ENCODE results near the gene DNAJC1. TPM values are rescaled to one million over a fixed set of nuclear protein-coding genes. Genes with fewer than 3 reads are reported as not detected.

The DNAJC1 gene
- polyA plus RNA-seq, 1 donor from 2014 or later = 15.9 TPM

DNA sequence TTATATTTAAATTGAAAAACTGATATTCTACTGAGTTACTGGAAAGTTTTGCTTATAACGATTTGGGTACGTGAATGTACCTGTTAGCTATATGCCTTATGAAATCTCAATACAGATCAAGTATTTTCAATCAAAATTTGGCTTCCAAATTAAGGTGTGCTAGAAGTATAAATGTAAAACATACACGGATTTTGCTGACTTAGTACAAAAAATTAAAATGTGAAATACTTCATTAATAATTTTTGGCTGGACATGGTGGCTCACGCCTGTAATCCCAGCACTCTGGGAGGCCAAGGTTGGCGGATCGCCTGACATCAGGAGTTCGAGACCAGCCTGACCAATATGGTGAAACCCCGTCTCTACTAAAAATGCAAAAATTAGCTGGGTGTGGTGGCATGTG, 11.7 kb downstream of the DNAJC1 start:
- no peaks in the 10 kb centered on the region for H3K36me3 ChIP-seq (ENCODE audit: insufficient read depth, low read length)
- H2AFZ ChIP-seq (ENCODE audit: low read depth, low read length) = no peak overlapping the region
- TF ChIP-seq RAD21 (conservative IDR thresholded peaks at IDR 0.05) (no peak), TAF1 (IDR thresholded peaks at IDR 0.05; ENCODE audit: low read depth) (no peak), POLR2AphosphoS5 (IDR thresholded peaks at IDR 0.05) (no peak), EP300 (conservative IDR thresholded peaks at IDR 0.05; ENCODE audit: poor library complexity, severe bottlenecking) (no peak), SMC3 (conservative IDR thresholded peaks at IDR 0.05; ENCODE audit: poor library complexity) (no peak), MXI1 (conservative IDR thresholded peaks at IDR 0.05; ENCODE audit: poor library complexity, severe bottlenecking) (no peak), EZH2 (IDR thresholded peaks at IDR 0.05; ENCODE audit: borderline replicate concordance, insufficient read depth, low read length, poor library complexity, severe bottlenecking) (no peak)
- TF ChIP-seq, protein P1, sequence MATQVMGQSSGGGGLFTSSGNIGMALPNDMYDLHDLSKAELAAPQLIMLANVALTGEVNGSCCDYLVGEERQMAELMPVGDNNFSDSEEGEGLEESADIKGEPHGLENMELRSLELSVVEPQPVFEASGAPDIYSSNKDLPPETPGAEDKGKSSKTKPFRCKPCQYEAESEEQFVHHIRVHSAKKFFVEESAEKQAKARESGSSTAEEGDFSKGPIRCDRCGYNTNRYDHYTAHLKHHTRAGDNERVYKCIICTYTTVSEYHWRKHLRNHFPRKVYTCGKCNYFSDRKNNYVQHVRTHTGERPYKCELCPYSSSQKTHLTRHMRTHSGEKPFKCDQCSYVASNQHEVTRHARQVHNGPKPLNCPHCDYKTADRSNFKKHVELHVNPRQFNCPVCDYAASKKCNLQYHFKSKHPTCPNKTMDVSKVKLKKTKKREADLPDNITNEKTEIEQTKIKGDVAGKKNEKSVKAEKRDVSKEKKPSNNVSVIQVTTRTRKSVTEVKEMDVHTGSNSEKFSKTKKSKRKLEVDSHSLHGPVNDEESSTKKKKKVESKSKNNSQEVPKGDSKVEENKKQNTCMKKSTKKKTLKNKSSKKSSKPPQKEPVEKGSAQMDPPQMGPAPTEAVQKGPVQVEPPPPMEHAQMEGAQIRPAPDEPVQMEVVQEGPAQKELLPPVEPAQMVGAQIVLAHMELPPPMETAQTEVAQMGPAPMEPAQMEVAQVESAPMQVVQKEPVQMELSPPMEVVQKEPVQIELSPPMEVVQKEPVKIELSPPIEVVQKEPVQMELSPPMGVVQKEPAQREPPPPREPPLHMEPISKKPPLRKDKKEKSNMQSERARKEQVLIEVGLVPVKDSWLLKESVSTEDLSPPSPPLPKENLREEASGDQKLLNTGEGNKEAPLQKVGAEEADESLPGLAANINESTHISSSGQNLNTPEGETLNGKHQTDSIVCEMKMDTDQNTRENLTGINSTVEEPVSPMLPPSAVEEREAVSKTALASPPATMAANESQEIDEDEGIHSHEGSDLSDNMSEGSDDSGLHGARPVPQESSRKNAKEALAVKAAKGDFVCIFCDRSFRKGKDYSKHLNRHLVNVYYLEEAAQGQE (IDR thresholded peaks at IDR 0.05; ENCODE audit: borderline replicate concordance) = no peak
- TF ChIP-seq, protein P2, sequence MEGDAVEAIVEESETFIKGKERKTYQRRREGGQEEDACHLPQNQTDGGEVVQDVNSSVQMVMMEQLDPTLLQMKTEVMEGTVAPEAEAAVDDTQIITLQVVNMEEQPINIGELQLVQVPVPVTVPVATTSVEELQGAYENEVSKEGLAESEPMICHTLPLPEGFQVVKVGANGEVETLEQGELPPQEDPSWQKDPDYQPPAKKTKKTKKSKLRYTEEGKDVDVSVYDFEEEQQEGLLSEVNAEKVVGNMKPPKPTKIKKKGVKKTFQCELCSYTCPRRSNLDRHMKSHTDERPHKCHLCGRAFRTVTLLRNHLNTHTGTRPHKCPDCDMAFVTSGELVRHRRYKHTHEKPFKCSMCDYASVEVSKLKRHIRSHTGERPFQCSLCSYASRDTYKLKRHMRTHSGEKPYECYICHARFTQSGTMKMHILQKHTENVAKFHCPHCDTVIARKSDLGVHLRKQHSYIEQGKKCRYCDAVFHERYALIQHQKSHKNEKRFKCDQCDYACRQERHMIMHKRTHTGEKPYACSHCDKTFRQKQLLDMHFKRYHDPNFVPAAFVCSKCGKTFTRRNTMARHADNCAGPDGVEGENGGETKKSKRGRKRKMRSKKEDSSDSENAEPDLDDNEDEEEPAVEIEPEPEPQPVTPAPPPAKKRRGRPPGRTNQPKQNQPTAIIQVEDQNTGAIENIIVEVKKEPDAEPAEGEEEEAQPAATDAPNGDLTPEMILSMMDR (IDR thresholded peaks at IDR 0.05; ENCODE audit: poor library complexity, severe bottlenecking) = no peak
- no peaks in the 10 kb centered on the region for H3K9me2 ChIP-seq (ENCODE audit: insufficient read depth, low read length)
- no peaks in the 10 kb centered on the region for H3K9me3 ChIP-seq (ENCODE audit: low read length)
- H3K79me2 ChIP-seq (replicated peaks; ENCODE audit: insufficient read depth, low read length) = peaks cover 13% of the 10 kb centered on the region
- H3K27ac ChIP-seq (ENCODE audit: low read length) = no peak overlapping the region
- H3K4me2 ChIP-seq (ENCODE audit: low read length) = no peak overlapping the region
- H3K4me3 ChIP-seq (ENCODE audit: low read length) = no peak overlapping the region
- H3K9ac ChIP-seq (ENCODE audit: low read length) = no peak overlapping the region
- H3F3A ChIP-seq (ENCODE audit: insufficient read depth, low read length, poor library complexity, severe bottlenecking) = no peaks in the 10 kb centered on the region
- no peaks in the 10 kb centered on the region for H4K20me1 ChIP-seq (ENCODE audit: insufficient read depth)
- no peaks in the 10 kb centered on the region for H3K27me3 ChIP-seq (ENCODE audit: insufficient read depth, low read depth, low read length)

DNA sequence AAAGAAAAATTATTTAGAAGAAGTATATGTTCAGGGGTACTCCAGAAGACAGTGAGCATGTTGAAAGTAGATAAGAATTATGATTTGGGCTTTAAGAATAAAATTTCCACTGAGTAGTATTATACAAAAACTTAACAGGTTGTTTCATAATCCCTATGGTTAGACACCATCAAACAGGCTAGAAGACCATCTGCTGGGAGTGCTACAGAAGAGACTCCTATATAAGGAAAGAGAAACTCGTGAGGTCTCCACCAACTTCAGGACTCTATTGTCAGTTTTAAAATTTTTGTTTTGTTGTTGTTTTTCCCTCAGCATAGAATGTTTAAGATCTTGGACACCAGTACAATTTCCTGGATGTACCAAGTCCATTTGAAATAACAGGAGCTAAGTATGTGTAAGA, 13.1 kb downstream of the DNAJC1 start:
- H3K36me3 ChIP-seq (ENCODE audit: insufficient read depth, low read length) = no peaks in the 10 kb centered on the region
- no peaks in the 10 kb centered on the region for H3K9me2 ChIP-seq (ENCODE audit: insufficient read depth, low read length)
- H3K9me3 ChIP-seq (ENCODE audit: low read length) = no peaks in the 10 kb centered on the region
- no peak overlapping the region for H3K4me2 ChIP-seq (ENCODE audit: low read length)
- H4K20me1 ChIP-seq (ENCODE audit: insufficient read depth) = no peaks in the 10 kb centered on the region
- peaks cover 2% of the 10 kb centered on the region for H3K79me2 ChIP-seq (replicated peaks; ENCODE audit: insufficient read depth, low read length)
- no peaks in the 10 kb centered on the region for H3F3A ChIP-seq (ENCODE audit: insufficient read depth, low read length, poor library complexity, severe bottlenecking)
- no peak overlapping the region for H2AFZ ChIP-seq (ENCODE audit: low read depth, low read length)
- H3K27ac ChIP-seq (ENCODE audit: low read length) = no peak overlapping the region
- TF ChIP-seq RAD21 (conservative IDR thresholded peaks at IDR 0.05) = no peak
- TF ChIP-seq, protein P1 (IDR thresholded peaks at IDR 0.05; ENCODE audit: borderline replicate concordance) = no peak
- no peak for TF ChIP-seq EP300 (conservative IDR thresholded peaks at IDR 0.05; ENCODE audit: poor library complexity, severe bottlenecking)
- H3K4me3 ChIP-seq (ENCODE audit: low read length) = no peak overlapping the region
- H3K27me3 ChIP-seq (ENCODE audit: insufficient read depth, low read depth, low read length) = no peaks in the 10 kb centered on the region
- H3K9ac ChIP-seq (ENCODE audit: low read length) = no peak overlapping the region

All from neural cell (in vitro differentiated cells).